ENCODE results near the gene PPTC7. TPM values are rescaled to one million over a fixed set of nuclear protein-coding genes. Genes with fewer than 3 reads are reported as not detected.

PPTC7 gene
- polyA plus RNA-seq, 1 donor from 2014 or later = 7.2 TPM

GRCh38 chr12:110582276-110583136, 612 bp downstream of the PPTC7 start:
- Histone ChIP-seq H3K36me3 (ENCODE audit: insufficient read depth, low read length) (no peaks in the 10 kb centered on the region), H2AFZ (ENCODE audit: low read depth, low read length) (peak overlapping the region; percentile 12), H4K20me1 (ENCODE audit: insufficient read depth) (peaks cover 4% of the 10 kb centered on the region), H3K9ac (ENCODE audit: low read length) (peak overlapping the region; percentile 75), H3K9me2 (ENCODE audit: insufficient read depth, low read length) (no peaks in the 10 kb centered on the region), H3F3A (ENCODE audit: insufficient read depth, low read length, poor library complexity, severe bottlenecking) (no peaks in the 10 kb centered on the region), H3K27me3 (ENCODE audit: insufficient read depth, low read depth, low read length) (no peaks in the 10 kb centered on the region), H3K27ac (ENCODE audit: low read length) (peak overlapping the region; percentile 45), H3K9me3 (ENCODE audit: low read length) (no peaks in the 10 kb centered on the region), H3K4me3 (ENCODE audit: low read length) (peak overlapping the region; percentile 99), H3K79me2 (replicated peaks; ENCODE audit: insufficient read depth, low read length) (peaks cover 19% of the 10 kb centered on the region), H3K4me2 (ENCODE audit: low read length) (peak overlapping the region; percentile 81)
- peak; percentile 88 for TF ChIP-seq MXI1 (conservative IDR thresholded peaks at IDR 0.05; ENCODE audit: poor library complexity, severe bottlenecking)
- no peak for TF ChIP-seq POLR2AphosphoS5 (IDR thresholded peaks at IDR 0.05)
- peak; percentile 7 for TF ChIP-seq RAD21 (conservative IDR thresholded peaks at IDR 0.05)
- no peak for TF ChIP-seq SMC3 (conservative IDR thresholded peaks at IDR 0.05; ENCODE audit: poor library complexity)
- TF ChIP-seq CTCF (IDR thresholded peaks at IDR 0.05; ENCODE audit: poor library complexity, severe bottlenecking) = no peak
- TF ChIP-seq REST (IDR thresholded peaks at IDR 0.05; ENCODE audit: borderline replicate concordance) = no peak
- TF ChIP-seq TAF1 (IDR thresholded peaks at IDR 0.05; ENCODE audit: low read depth) = peak; percentile 31
- TF ChIP-seq EP300 (conservative IDR thresholded peaks at IDR 0.05; ENCODE audit: poor library complexity, severe bottlenecking) = no peak
- TF ChIP-seq EZH2 (IDR thresholded peaks at IDR 0.05; ENCODE audit: borderline replicate concordance, insufficient read depth, low read length, poor library complexity, severe bottlenecking) = no peak

GRCh38 chr12:110581931-110582275, 1.2 kb downstream of the PPTC7 start:
- Histone ChIP-seq H3K4me3 (ENCODE audit: low read length) (peak overlapping the region; percentile 99), H4K20me1 (ENCODE audit: insufficient read depth) (peaks cover 4% of the 10 kb centered on the region), H3K27ac (ENCODE audit: low read length) (no peak overlapping the region), H3K9me3 (ENCODE audit: low read length) (no peaks in the 10 kb centered on the region), H3K79me2 (replicated peaks; ENCODE audit: insufficient read depth, low read length) (peaks cover 19% of the 10 kb centered on the region), H3F3A (ENCODE audit: insufficient read depth, low read length, poor library complexity, severe bottlenecking) (no peaks in the 10 kb centered on the region), H3K4me2 (ENCODE audit: low read length) (peak overlapping the region; percentile 81), H3K27me3 (ENCODE audit: insufficient read depth, low read depth, low read length) (no peaks in the 10 kb centered on the region), H3K9me2 (ENCODE audit: insufficient read depth, low read length) (no peaks in the 10 kb centered on the region), H3K36me3 (ENCODE audit: insufficient read depth, low read length) (no peaks in the 10 kb centered on the region), H2AFZ (ENCODE audit: low read depth, low read length) (peak overlapping the region; percentile 12), H3K9ac (ENCODE audit: low read length) (peak overlapping the region; percentile 75)
- TF ChIP-seq MXI1 (conservative IDR thresholded peaks at IDR 0.05; ENCODE audit: poor library complexity, severe bottlenecking) = no peak
- no peak for TF ChIP-seq SMC3 (conservative IDR thresholded peaks at IDR 0.05; ENCODE audit: poor library complexity)
- no peak for TF ChIP-seq CTCF (IDR thresholded peaks at IDR 0.05; ENCODE audit: poor library complexity, severe bottlenecking)
- TF ChIP-seq EP300 (conservative IDR thresholded peaks at IDR 0.05; ENCODE audit: poor library complexity, severe bottlenecking) = no peak
- TF ChIP-seq REST (IDR thresholded peaks at IDR 0.05; ENCODE audit: borderline replicate concordance) = no peak
- no peak for TF ChIP-seq TAF1 (IDR thresholded peaks at IDR 0.05; ENCODE audit: low read depth)
- TF ChIP-seq EZH2 (IDR thresholded peaks at IDR 0.05; ENCODE audit: borderline replicate concordance, insufficient read depth, low read length, poor library complexity, severe bottlenecking) = no peak
- no peak for TF ChIP-seq POLR2AphosphoS5 (IDR thresholded peaks at IDR 0.05)
- TF ChIP-seq RAD21 (conservative IDR thresholded peaks at IDR 0.05) = no peak
